Astrocyte (in vitro differentiated cells and primary cell): ENCODE data around the gene IGSF23.

Experiments
- EZH2 ChIP-seq: IDR thresholded peaks from 2 replicates; pipeline ENCODE4 v1.6.1; 2012; ENCODE audit warnings: mild to moderate bottlenecking, low read length, inconsistent platforms; ENCODE audit not compliant: insufficient read depth
- TF ChIP-seq, protein P1 (sequence below): IDR thresholded peaks from 2 replicates; pipeline ENCODE4 v1.5.1; 2011; ENCODE audit warnings: low read depth, mild to moderate bottlenecking, inconsistent platforms, low read length, moderate library complexity; ENCODE audit not compliant: insufficient read depth

DNA sequence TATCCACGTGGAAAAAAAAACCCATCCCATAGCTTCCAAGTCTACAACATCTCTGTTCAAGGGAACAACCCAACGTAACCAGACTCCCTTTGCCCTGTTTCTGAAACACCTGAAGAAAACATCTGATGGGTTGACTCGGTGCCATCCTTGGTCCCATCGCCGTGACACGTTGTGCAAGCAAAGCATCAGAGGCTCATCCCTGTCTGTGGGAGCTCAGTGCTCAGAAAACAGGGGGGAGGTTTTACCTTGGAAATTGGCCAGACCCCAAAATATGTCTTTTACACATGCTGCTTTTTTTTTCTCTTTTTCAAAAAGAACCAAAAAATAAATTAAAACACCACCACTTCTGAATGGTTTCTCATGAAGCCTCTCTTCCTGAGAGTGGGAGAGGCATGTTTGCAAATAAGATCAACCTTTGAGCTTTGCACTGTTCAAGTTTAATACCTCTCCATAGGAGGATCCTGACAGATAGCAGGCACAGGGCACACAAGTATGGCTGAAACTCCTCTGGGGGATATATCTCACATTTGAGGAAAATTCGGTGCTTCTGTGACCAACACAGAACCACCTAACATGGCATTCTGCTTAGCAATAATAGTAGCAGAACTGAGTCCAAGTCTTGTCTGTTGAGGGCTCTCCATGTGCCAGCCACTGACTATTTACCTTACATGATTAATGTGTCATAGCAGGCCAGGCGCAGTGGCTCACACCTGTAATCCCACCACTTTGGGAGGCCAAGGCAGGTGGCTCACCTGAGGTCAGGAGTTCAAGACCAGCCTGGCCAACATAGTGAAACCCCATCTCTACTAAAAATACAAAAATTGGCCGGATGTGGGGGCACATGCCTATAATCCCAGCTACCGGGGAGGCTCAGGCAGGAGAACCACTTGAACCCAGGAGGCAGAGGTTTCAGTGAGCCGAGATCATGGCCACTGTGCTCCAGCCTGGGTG lies 23.4 kb downstream of the IGSF23 start:
- TF ChIP-seq, protein P1, sequence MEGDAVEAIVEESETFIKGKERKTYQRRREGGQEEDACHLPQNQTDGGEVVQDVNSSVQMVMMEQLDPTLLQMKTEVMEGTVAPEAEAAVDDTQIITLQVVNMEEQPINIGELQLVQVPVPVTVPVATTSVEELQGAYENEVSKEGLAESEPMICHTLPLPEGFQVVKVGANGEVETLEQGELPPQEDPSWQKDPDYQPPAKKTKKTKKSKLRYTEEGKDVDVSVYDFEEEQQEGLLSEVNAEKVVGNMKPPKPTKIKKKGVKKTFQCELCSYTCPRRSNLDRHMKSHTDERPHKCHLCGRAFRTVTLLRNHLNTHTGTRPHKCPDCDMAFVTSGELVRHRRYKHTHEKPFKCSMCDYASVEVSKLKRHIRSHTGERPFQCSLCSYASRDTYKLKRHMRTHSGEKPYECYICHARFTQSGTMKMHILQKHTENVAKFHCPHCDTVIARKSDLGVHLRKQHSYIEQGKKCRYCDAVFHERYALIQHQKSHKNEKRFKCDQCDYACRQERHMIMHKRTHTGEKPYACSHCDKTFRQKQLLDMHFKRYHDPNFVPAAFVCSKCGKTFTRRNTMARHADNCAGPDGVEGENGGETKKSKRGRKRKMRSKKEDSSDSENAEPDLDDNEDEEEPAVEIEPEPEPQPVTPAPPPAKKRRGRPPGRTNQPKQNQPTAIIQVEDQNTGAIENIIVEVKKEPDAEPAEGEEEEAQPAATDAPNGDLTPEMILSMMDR = no peak
- no peak for TF ChIP-seq EZH2
